ENCODE results near the gene SORCS1.

SORCS1 gene

DNA sequence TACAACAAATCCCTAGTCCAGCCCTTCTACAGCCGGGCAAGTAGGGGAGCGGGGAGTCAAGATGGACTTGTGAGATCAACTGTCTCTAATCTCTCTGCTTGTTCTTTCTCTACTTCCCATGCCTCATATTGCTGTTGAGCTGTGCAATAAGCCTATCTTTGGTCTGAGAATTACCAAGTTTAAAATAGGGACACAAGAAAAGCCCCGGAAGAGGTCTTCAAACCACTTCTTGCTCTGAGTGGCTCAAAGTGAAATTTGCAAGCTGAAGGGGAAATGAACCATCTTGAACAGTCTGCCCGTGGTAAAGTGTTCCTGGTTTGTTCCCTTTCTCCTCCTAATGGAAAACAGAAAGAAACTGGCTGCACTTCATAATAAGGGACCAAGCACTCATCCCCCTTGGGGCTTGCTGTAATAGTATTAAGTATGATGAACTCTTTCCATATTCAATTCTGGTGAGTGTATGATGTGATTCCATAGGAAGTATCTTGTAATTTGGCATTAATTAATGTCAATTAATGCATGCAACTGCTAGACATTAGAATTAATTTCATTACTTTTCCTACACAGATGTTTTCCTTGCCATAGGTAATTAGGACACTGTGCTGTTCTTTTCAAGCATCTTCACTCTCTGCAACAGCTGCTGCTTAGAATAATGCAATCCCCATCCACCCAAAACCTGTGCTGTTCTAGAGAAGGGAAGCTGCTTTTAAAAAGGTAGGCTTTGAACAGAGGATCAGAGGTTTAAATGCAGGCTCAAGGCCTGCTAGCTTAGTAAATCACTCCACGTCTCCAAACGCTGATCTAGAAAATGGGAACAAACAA, 449.6 kb downstream of the SORCS1 start:
- no peak for DNase-seq

DNA sequence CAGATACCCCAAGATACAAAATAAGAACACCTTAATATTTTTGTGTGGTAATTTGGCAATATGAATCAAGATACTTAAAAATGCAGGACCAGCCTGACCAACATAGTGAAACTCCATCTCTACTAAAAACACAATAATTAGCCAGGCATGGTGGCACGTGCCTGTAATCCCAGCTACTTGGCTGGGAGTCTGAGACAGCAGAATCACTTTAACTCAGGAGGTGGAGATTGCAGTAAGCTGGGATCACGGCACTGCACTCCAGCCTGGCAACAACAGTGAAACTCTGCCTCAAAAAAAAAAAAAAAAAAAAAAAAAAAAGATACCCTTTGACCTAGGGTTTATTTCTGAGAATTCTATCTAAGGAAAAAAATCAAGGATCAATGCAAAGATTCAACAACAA, 450.7 kb downstream of the SORCS1 start:
- DNase-seq = no peak

DNA sequence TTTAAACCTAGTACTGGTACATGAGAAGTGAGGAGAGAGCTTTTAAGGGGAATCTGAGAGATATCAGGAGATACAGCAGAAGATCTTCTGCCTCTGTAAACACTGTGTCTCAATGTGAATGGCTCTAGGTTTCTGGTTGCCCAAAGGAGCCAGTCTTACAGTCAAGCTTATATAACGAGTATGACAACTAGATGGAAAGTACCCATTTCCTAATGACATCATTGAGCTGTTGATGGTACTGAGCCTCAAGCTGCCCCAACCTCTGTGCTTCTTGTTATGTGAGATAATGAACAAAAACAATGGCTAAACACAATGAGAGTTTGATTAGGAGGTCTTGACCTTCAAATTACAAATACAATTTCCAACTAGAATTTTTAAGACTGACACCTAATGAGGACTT, 451.5 kb downstream of the SORCS1 start:
- no peak for DNase-seq

DNA sequence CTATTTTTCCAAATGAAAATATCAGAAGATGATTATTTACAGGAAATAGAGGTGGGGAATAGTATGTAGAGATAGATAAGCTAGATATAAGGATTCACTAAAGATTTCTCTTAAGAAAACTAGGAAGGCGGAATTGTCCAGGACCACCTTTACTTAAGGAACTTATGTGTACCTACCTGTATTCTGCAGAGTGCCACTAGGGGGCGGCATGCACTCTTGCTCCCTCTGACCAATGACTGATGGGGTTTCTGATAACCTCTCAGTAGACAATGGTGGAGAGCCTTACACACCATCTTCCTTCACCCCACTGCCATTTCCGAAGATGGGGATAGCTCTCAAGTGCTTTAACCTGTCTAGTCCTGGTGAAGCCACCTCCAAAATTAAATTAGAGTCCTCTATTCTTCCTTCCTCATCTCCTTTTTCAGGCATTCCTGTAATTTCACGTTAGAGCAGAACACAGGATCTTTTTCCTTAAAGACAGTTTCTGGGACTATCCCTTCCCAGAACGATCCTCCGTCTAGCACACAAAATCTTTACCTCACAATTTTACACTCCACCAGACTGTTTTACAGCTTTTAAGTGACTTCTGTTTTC, 453.1 kb downstream of the SORCS1 start:
- DNase-seq = no peak

DNA sequence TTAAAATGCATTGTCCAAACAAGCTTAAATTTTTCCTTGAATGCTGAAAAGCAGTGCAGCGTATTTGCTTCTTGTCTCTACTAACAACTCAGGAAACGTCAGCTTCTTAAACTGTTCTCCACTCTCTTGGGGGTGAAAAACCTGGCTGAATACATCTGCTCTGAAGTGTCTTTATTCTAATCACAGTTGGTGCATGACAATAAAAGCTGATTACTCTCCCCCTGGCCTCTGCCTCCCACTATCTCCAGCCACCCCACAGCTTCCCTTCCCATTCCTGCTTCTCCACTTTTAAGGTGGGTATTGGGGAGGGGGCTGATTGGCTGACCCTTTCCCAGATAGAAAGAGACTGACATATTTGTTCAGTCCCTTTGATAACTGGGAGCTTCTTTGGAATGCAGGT, 456.0 kb downstream of the SORCS1 start:
- no peak for DNase-seq

DNA sequence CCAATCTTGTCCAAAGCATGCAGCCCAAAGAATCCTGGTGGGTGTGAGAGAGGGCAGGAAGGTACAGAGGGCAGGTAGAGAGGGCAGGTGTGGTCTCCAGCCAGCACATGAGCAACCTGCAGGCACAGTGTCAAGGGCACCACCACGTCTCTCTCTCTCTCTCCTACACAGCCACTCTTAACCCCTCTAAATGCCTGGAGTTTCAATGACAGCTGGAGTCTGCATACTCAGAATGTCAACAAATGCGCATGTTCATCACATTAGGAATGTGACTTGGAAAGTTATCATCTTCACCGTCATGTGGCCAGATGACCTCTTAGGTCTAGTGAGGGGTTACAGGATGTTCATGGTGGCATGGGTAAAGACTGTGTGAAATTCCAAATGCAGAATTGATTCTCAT, 456.8 kb downstream of the SORCS1 start:
- DNase-seq = no peak

DNA sequence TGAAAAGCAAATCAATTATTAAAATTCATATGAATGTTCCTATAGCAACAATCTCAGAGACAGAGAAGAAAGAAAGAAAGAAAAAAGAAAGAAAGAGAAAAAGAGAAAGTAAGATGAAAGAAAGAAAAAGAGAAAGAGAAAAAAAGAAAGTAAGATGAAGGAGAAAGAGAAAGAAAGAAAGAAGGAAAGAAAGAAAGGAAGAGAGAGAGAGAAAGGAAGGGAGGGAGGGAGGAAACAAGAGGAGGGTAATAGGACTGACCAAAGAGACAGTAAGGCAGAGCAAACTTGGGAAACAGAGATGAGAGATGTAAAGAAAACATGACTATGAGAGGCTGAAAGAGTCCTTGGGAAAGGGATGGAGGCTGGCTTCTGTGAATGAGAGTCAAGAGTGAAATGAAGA, 458.4 kb downstream of the SORCS1 start:
- no peak for DNase-seq

DNA sequence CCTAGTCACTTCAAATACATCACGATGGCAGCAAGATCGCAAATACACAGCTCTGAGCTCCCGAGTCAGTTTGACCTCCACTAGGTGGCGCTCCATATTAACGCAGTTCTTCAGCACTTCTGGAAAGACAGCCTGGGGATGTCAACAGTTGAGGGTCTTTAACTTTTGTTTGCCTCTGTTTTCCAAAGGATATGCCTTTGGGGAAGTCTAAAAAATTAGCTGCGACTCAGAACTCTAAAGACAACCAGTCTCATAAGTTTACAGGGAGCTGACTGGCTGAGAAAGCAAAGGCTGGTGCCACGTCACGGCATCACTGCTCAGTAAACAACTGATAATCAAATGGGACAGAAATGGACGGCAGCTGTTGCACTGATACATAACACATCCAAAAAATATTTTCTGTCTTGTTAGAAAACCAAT, 458.8 kb downstream of the SORCS1 start:
- no peak for DNase-seq

DNA sequence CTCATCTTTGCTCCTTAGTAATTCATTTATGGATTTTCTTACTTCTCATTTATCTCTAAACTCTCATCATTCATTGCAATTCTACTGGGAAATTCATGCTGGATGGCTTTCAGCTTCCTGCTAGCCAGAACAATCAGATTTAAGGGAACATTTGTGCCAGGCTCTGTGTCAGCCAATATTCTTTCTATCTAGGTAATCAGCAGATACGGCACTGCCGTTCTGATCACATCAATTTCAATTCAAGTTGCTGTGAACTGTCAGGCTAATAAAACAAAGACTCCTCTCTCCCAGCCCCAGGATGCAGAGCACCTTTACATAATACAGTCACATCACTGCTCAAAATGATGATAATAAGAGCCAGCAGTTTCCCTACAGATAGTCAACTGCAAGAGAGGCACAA, 468.3 kb downstream of the SORCS1 start:
- DNase-seq = no peak

DNA sequence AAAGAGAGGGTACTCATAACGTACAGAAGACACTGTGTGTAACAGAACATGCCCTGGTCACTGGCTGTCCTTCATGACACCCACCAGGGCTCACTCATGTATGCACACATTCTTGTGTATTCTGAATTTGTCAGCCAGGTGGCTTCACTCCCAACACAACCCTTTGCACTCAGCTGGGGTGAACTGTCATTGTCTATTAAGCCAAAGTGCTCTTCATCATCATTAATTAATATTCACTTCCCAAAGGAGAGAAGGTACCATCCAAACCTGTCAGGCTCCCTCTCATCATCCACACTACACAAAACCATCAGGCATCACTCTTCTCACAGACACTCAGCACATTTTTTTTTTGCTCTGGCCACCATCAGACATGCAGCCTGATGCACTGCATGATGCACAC, 469.8 kb downstream of the SORCS1 start:
- DNase-seq = no peak

DNA sequence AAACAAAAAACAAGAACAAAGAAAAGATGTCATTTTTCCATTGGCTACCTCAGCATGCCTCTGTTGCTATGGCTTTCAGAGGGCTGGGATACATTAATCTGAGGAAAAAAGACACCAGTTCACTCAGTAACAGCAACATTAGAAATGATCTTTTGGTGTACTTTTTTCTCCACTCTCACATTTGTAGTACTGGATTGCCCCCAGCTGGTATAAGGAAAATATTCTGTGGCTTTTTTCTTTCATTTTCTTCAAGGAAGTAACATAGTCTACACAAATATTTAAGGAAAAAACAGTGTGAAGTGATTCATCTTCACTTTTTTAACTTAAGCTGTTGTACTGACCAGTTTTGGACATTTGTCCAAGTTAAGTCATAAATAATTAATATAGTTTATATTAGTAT, 482.3 kb downstream of the SORCS1 start:
- no peak for DNase-seq

DNA sequence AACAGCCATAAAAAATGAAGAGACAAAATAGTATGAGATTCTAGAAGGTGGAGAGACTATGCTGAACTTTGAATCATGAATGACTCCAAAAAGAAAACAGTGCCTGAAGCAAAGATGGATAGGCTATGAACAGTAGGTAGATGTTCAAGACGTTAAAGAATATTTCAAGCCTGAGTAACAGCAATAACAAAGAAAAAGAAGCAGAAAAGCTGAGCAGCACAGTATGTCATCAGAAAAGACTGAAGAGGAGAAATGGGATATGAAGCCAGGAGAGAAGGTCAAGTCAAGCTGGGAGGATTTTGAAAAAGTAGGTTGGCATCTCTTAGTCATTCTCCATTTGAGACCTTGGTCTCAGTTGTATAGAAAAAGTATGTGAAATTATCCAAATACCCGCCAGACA, 484.4 kb downstream of the SORCS1 start:
- DNase-seq = no peak

DNA sequence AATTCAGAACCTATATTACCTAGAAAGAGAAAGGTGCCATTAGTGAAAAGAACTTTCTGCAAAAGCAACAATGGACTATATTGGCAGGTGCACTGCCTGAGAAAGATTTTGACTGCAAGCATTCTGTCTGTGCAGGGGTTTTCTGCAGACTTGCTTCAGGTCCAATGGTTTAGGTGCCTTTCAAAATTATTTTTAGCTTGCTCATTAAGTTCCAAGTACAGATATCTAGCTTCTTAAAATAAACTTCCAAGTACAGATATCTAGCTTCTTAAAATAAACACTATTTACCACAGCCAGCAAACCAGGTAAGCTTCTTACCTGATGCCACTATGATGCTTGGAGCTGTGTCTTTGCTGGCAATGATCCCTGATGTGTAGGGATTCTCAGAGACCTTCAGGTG, 485.2 kb downstream of the SORCS1 start:
- DNase-seq = no peak

DNA sequence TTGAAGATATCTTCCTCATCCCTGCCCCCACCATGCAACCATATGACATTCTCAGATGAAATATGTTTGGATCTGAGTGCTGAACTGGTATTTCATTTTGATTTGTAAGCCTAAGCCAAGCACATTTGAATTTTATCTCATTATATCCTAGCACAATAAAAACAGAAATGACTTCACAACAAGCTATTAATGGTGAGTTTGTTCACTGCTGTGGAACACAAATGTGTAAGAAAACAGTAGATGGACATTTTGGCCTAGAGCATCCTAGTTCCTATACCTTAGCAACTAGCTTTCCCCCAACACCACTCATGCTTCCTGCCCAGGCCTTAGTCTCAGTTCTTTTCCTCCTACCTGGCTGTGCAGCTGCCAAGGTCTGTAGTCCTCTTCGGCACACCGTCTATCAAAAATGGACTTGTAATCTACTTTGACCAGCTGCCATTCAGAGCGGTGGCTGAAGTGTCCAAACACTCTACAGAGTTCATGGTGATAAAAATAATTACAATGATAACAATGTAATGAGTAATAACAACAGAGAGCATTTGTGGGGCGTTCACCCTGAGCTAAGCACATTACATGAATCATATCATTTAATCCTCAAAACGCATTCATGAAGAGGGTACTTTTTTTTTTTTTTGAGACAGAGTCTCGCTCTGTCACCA, 491.9 kb downstream of the SORCS1 start:
- DNase-seq = no peak

DNA sequence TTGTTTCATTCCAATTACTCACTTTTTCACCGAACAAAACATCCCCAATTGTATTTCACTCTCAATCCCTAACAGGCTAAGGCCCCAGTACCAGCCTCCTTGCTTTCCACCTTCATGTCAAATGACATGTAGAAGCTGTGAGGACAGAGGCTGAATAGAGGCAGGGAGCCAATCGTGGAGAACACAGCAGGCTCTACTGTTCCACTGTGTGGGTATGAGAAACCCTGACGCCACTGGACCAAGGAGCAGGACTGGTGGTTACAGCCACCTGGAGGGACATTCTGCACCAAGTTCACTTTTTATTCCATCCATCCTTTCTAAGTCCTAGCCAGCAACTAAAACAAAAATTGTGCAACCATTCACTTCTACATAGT, 502.8 kb downstream of the SORCS1 start:
- no peak for DNase-seq

DNA sequence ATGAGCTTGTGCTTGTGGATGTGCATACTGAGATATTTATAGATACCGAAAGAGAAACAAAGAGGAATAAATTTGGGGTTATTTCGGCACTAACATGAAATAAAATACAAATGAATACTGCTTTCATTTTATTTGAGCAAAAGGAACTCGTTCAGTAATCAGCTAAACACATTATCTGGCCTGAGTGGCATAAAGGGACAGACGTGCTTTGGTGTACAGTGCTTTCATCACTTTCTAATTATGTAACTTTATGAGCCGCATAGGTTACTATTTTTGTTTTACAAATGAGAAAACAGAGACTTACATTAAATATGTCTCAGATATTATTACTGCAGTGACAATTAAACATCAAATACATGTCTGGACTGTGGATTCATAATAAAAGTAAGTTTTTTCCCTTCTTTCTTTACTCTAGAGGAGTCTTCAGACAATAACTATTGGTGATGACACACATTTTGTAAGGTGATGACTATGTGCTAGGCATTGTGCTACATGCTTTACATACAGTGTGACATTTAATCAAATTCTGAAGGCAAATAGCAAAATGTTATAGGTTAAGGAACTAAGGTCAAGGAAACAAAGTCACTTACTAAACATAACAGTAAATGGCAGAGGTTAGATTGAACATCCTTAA, 503.3 kb downstream of the SORCS1 start:
- DNase-seq = no peak

DNA sequence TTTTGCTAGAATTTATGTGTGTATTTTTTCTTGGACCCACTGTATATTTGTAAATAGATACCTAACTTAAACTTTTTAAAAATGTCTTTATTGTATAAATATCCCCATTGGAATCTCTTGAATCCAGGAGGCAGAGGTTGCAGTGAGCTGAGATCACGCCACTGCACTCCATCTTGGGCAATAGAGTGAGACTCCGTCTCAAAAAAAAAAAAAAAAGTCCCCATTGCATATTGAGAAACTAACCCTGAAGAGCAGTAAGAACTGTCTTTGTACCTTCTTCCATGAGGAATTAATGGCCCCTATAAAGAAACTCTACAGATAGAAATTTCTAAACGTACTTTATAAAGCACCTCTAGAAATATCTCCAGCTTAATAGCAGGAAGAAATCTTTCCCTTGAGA, 504.0 kb downstream of the SORCS1 start:
- no peak for DNase-seq

DNA sequence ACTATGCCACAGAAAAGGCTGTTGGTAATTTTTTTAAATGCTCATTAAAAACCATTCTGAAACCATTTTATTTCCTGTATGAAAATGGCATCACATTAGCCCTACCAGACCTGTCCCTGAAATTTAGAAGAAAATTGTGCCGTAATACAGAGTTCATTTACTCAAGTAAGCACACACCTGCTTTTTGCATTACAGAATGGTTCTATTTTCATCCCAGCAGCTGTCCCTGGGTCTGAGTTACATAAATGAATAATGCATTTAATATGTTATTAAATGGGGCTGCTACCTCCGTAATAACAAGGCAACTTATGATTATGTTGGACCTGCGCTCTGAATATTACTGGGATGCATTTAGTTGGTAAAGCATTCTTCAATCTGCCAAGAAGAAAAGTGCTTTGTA, 508.9 kb downstream of the SORCS1 start:
- no peak for DNase-seq

DNA sequence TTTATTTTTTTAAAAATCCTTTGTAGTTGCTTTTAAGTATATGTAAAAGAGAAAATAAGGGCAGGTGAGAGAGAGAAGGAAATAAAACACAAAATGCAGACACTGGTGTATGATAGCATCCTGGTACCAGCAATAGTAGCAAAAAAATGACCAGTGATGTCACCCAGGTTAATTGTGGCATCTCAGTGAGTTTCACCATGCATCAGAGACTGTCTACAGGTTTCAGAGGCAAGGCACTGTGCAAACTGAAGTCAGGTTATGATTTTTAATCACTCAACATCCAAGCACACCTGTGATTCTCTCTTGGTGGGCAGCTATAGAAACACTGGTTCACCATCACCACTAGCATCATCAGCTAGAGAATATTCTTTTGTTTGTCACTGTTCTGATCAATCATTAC, 509.3 kb downstream of the SORCS1 start:
- DNase-seq = no peak

DNA sequence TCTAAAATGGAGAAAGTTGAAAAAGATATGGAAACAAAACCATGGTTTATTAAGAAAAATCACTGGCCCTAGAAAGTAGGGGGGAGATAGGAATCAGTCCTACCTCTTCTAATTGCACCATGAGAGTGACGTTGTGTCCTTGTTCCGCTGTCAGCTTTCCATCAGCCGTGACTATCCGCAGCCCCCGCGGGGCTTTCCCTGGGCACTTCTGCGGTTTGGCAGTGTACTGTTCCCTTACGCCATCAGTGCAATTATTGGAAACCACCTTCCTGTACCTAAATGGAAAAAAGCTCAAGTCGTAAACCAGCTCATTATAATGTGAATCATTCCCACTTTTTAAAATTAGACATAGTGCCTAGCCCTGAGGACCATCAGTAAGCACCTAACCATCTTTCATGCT, 512.2 kb downstream of the SORCS1 start:
- DNase-seq = no peak

DNA sequence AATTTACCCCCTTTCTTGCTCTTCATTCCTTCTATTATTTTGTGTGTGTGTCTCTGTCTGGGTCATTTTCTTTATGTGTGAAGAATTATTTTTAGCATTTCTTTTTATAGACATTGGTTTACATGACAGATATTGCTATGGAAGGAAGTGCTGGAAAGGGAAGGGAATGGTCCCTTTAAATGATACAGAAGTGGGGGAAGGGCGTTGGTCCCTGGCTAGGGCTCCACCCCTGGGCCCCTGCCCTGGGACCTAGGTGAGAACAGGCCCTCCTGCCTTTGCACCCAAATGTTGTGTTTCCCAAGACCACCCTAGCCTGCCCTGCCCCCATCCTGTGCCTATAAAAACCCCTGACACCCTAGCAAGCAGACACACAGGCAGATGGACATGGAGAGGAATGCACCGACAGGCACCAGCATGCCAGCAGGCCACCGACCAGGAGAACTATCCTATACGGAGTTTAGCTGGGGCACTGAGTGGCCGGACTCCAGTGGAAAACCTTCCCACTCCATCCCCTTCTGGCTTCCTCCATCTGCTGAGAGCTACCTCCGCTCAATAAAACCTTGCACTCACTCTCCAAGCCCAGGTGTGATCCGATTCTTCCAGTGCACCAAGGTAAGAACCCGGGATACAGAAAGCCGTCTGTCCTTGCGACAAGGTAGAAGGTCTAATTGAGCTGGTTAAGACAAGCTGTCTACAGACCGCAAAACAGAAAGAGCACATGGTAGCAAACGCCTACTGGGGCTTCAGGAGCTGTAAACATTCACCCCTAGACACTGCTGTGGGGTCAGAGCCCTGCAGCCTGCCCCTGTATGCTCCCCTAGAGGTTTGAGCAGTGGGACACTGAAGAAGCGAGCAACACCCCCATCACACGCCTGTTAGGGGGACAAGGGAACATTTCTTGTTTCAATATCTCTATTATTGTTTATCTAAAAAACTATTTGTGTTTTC, 515.7 kb downstream of the SORCS1 start:
- no peak for DNase-seq

DNA sequence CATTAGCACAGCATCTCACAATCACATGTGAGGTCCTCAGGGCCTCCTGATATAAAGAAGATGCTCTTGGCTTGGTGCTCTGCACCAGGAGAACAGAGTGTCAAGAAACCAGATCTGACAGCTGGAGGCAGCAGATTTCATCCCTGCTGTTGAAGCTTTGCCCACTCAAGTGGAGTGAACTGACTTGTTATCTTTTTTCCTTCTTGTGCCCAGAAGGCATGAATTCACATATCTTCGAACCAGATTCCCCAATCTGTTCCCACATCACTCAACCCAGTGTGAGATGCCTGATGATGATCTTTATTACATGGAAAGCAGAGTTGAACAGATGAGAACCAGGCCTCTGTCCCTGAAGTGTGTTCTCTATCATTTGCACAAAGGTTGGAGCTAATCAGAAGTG, 521.0 kb downstream of the SORCS1 start:
- DNase-seq = no peak

DNA sequence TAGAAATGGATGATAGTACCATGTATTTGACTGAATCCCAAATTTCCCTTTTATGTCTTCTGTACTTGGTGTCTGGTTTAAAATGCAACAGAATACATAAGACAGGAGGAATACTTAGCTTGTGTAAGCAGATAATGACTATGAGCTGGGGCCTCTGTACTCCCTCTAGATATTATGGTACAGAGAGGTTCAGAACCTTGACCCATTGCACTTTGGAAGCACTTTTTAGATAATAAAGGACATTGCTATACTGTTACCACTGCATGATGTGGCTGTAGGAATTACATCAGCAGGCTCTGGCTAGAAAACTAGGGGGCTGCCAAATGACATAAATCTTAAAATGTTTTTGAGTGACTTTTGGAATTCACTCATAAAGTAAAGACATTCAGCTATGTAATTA, 526.6 kb downstream of the SORCS1 start:
- no peak for DNase-seq

All from NCI-H1417 treated with DMSO at 0.1 percent for 48 hours (cell line).